ENCODE results near the gene CTNNA1.
"Not testable (repeated sequence)": the region's sequence is repeated elsewhere in the genome, so short reads cannot be mapped to it uniquely, and the experiment has no call there.

CTNNA1 gene

GRCh38 chr5:138725818-138726416, 27.3 kb upstream of the CTNNA1 start:
- Histone ChIP-seq H3K4me3 (no peak overlapping the region), H3K27me3 (no peaks in the 10 kb centered on the region), H3K36me3 (no peaks in the 10 kb centered on the region), H3K9me3 (no peaks in the 10 kb centered on the region), H3K4me1 (peaks cover 0 to 26% (median 0%) of the 10 kb centered on the region in 4 donors), H3K27ac (peak overlapping the region; percentile 53 to 54)
- no peak for DNase-seq
- TF ChIP-seq CTCF (IDR thresholded peaks at IDR 0.05): no peak
- intact Hi-C loops (cut with DNase I; ENCODE audit: low total_unique reads): no loop called here

GRCh38 chr5:138726848-138727247, 26.4 kb upstream of the CTNNA1 start:
- Histone ChIP-seq H3K4me3 (no peak overlapping the region), H3K4me1 (peaks cover 0 to 26% (median 0%) of the 10 kb centered on the region in 4 donors), H3K36me3 (no peaks in the 10 kb centered on the region), H3K27ac (no peak overlapping the region), H3K27me3 (no peaks in the 10 kb centered on the region), H3K9me3 (no peaks in the 10 kb centered on the region)
- TF ChIP-seq CTCF (IDR thresholded peaks at IDR 0.05): no peak
- DNase-seq: no peak
- intact Hi-C loops (cut with DNase I; ENCODE audit: low total_unique reads): no loop called here

GRCh38 chr5:138730496-138730895, 22.7 kb upstream of the CTNNA1 start:
- H3K4me3 ChIP-seq; H3K36me3 ChIP-seq; intact Hi-C loops (cut with DNase I; ENCODE audit: low total_unique reads); H3K27me3 ChIP-seq; DNase-seq; H3K9me3 ChIP-seq; H3K27ac ChIP-seq: not testable (repeated sequence)
- peaks cover 0 to 12% (median 0%) of the 10 kb centered on the region in 4 donors for H3K4me1 ChIP-seq

- Histone ChIP-seq H3K36me3 (no peaks in the 10 kb centered on the region), H3K27ac (no peak overlapping the region), H3K4me1 (no peaks in the 10 kb centered on the region), H3K9me3 (no peaks in the 10 kb centered on the region), H3K27me3 (no peaks in the 10 kb centered on the region), H3K4me3 (no peak overlapping the region)
- DNase-seq: no peak
- intact Hi-C loops (cut with DNase I; ENCODE audit: low total_unique reads): no loop called here
- no peak for TF ChIP-seq CTCF (IDR thresholded peaks at IDR 0.05)
These were observed 20.8 kb upstream of the CTNNA1 start for GRCh38 chr5:138732466-138732865.

GRCh38 chr5:138732933-138733332, 20.3 kb upstream of the CTNNA1 start:
- intact Hi-C loops (cut with DNase I; ENCODE audit: low total_unique reads): no loop called here
- Histone ChIP-seq H3K27me3 (no peaks in the 10 kb centered on the region), H3K4me1 (no peaks in the 10 kb centered on the region), H3K27ac (no peak overlapping the region), H3K4me3 (no peak overlapping the region), H3K9me3 (no peaks in the 10 kb centered on the region), H3K36me3 (no peaks in the 10 kb centered on the region)
- no peak for TF ChIP-seq CTCF (IDR thresholded peaks at IDR 0.05)
- DNase-seq: no peak

GRCh38 chr5:138733509-138733908, 19.7 kb upstream of the CTNNA1 start:
- no peak for TF ChIP-seq CTCF (IDR thresholded peaks at IDR 0.05)
- no peak for DNase-seq
- Histone ChIP-seq H3K27ac (no peak overlapping the region), H3K4me3 (no peak overlapping the region), H3K27me3 (no peaks in the 10 kb centered on the region), H3K4me1 (no peaks in the 10 kb centered on the region), H3K36me3 (no peaks in the 10 kb centered on the region), H3K9me3 (no peaks in the 10 kb centered on the region)
- intact Hi-C loops (cut with DNase I; ENCODE audit: low total_unique reads): no loop called here

Data from tibial artery (tissue), 4 donors.